ENCODE measurements around the gene ITGA3. TPM values are rescaled to one million over a fixed set of nuclear protein-coding genes. Genes with fewer than 3 reads are reported as not detected.

Gene ITGA3
- total RNA-seq, 1 experiment from 2014 or later, result 392 TPM

DNA sequence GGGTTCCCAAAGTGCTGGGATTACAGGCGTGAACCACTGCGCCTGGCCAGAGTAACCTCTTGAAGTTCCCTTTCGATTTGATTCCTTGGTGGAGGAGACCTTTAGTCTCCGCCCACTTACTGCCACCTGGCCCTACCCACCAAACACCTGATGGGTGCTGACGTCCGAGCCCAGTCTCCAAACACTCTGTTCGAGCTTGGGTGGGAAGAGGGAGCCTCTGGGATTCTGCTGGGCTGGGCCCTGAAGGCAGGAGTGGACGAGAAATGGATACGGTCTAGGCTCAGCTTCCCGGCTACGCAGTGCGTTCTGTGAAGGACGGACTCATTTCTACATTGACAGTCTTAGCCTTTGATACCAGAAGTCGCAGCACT, 870 bp upstream of the ITGA3 start:
- no peaks in the 10 kb centered on the region for H4K20me1 ChIP-seq (ENCODE audit: insufficient read depth)
- no peak overlapping the region for H2AFZ ChIP-seq (ENCODE audit: low read depth, low read length, poor library complexity, severe bottlenecking)
- TSS peak; percentile 84 for BruUV-seq (replicated peaks)
- H3K27ac ChIP-seq (ENCODE audit: low read depth, low read length), result peak overlapping the region; percentile 93
- H3K27me3 ChIP-seq (ENCODE audit: insufficient read depth, low read length), result no peaks in the 10 kb centered on the region
- ATAC-seq (peak; percentile 51), DNase-seq (ENCODE audit: low read depth, low spot score) (peak; percentile 93)
- H3K36me3 ChIP-seq (ENCODE audit: control insufficient read depth in 1 of 2, insufficient read depth in 2 of 2, low read length in 2 of 2), result peaks cover 0 to 12% of the 10 kb centered on the region in 2 experiments; a peak in 1 of 4 replicates
- peak overlapping the region; percentile 82 for H3K9ac ChIP-seq (ENCODE audit: low read length)
- H3K79me2 ChIP-seq (ENCODE audit: insufficient read depth, low read length), result peaks cover 43% of the 10 kb centered on the region
- ChIA-PET CTCF (interaction anchor here (1.0 to 3.5 kb wide), 5 partner anchors 9 to 485 kb away, joined by 3 to 28 read pairs (median 6); no protein-coding TSS in a partner anchor), POLR2A (interaction anchor here (1.0 to 6.8 kb wide), 12 partner anchors 9 to 97 kb away, joined by 3 to 99 read pairs (median 11); partner anchors contain the start of gene PDK2), RAD21 (ENCODE audit: low non-redundant PET in 1 of 2, low total read pairs in 2 of 2, uncharacterized antibody in 2 of 2, unreplicated experiment in 2 of 2) (interaction anchor here (1.2 to 1.9 kb wide), 4 partner anchors 13 to 28 kb away, joined by 3 to 12 read pairs (median 4); no protein-coding TSS in a partner anchor)
- peak overlapping the region; percentile 82 to 88 for H3K4me3 ChIP-seq (replicated peaks in 1 of 2; ENCODE audit: low read depth in 1 of 2, low read length in 2 of 2)
- intact Hi-C loops (cut with micrococcal nuclease), result loop anchor here (1.0 to 2.0 kb wide), 2 partner anchors 28 to 32 kb away; no protein-coding TSS in a partner anchor
- H3K9me3 ChIP-seq (ENCODE audit: control insufficient read depth in 1 of 2, insufficient read depth in 1 of 2, low read depth in 1 of 2, low read length in 2 of 2), result no peaks in the 10 kb centered on the region
- peaks cover 76 to 86% of the 10 kb centered on the region in 2 experiments for H3K4me1 ChIP-seq (ENCODE audit: control insufficient read depth in 1 of 2, insufficient read depth in 2 of 2, low read length in 2 of 2)
- peak overlapping the region; percentile 87 for H3K4me2 ChIP-seq (ENCODE audit: low read length)
- H3K9me2 ChIP-seq (ENCODE audit: insufficient read depth), result no peaks in the 10 kb centered on the region
- TF ChIP-seq CEBPB (IDR thresholded peaks at IDR 0.05; ENCODE audit: low read depth), result no peak
- peak; percentile 98 for TF ChIP-seq POLR2AphosphoS5 (IDR thresholded peaks at IDR 0.05; ENCODE audit: low read depth, low read length)
- TF ChIP-seq TCF7L2 (IDR thresholded peaks at IDR 0.05; ENCODE audit: borderline replicate concordance, extremely low read depth, insufficient read depth, insufficient read length), result no peak
- TF ChIP-seq, protein P1, sequence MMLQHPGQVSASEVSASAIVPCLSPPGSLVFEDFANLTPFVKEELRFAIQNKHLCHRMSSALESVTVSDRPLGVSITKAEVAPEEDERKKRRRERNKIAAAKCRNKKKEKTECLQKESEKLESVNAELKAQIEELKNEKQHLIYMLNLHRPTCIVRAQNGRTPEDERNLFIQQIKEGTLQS (IDR thresholded peaks at IDR 0.05), result no peak
- no peak for TF ChIP-seq REST (IDR thresholded peaks at IDR 0.05; ENCODE audit: low read depth)
- TF ChIP-seq ZNF274 (IDR thresholded peaks at IDR 0.05; ENCODE audit: low read depth, low read length), result no peak
- no peak for TF ChIP-seq CBX3 (IDR thresholded peaks at IDR 0.05; ENCODE audit: low read depth)
- peak; percentile 43 for TF ChIP-seq YY1 (IDR thresholded peaks at IDR 0.05; ENCODE audit: extremely low read depth, insufficient replicate concordance, low read depth, low read length)
- TF ChIP-seq POLR2A (IDR thresholded peaks at IDR 0.05; ENCODE audit: borderline replicate concordance, extremely low read depth, insufficient read depth, insufficient read length), result peak; percentile 59
- no peak for TF ChIP-seq EZH2phosphoT487 (IDR thresholded peaks at IDR 0.05; ENCODE audit: borderline replicate concordance)
- no peak for TF ChIP-seq ZFX (IDR thresholded peaks at IDR 0.05)
- TF ChIP-seq, protein P2, sequence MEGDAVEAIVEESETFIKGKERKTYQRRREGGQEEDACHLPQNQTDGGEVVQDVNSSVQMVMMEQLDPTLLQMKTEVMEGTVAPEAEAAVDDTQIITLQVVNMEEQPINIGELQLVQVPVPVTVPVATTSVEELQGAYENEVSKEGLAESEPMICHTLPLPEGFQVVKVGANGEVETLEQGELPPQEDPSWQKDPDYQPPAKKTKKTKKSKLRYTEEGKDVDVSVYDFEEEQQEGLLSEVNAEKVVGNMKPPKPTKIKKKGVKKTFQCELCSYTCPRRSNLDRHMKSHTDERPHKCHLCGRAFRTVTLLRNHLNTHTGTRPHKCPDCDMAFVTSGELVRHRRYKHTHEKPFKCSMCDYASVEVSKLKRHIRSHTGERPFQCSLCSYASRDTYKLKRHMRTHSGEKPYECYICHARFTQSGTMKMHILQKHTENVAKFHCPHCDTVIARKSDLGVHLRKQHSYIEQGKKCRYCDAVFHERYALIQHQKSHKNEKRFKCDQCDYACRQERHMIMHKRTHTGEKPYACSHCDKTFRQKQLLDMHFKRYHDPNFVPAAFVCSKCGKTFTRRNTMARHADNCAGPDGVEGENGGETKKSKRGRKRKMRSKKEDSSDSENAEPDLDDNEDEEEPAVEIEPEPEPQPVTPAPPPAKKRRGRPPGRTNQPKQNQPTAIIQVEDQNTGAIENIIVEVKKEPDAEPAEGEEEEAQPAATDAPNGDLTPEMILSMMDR (IDR thresholded peaks at IDR 0.05 in 2 of 3, conservative IDR thresholded peaks at IDR 0.05 in 1 of 3; ENCODE audit: borderline replicate concordance in 1 of 3, insufficient read depth in 1 of 3, low read depth in 2 of 3, low read length in 2 of 3), result no peak
- TF ChIP-seq, protein P3, sequence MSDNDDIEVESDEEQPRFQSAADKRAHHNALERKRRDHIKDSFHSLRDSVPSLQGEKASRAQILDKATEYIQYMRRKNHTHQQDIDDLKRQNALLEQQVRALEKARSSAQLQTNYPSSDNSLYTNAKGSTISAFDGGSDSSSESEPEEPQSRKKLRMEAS (IDR thresholded peaks at IDR 0.05), result no peak
